PC-3 (cell line): ENCODE results near the gene RUVBL2. TPM values are rescaled to one million over a fixed set of nuclear protein-coding genes. Genes with fewer than 3 reads are reported as not detected.

Experiments used
- ATAC-seq: fragments of 200-7000 bp; cut with Tn5 transposase; 2 replicates; pipeline ENCODE4 v1.9.1; 2020; ENCODE audit warnings: mild to moderate bottlenecking, moderate library complexity
- BruUV-seq: library from RNA; stranded (reverse); fragments of 400-500 nt; replicated peaks from 2 replicates; lab custom pipeline; 2021; lab: Mats Ljungman, UMichigan
- CTCF ChIA-PET: fragments of 300-600 bp; sonication (Branson Sonifier 250); formaldehyde crosslinking; loops from one replicate; lab custom pipeline; 2022; ENCODE audit warnings: antibody characterized with exemption; lab: Charles Lee
- POLR2A ChIA-PET: fragments of 300-600 bp; sonication (Branson Sonifier 250); formaldehyde crosslinking; loops from one replicate; lab custom pipeline; 2022; ENCODE audit warnings: antibody characterized with exemption; ENCODE audit not compliant: unreplicated experiment; lab: Charles Lee
- DNase-seq: peaks from one replicate; pipeline ENCODE4 v3.0.0-alpha.2; 2015
- H2AFZ ChIP-seq: fragments of 300-600 bp; sonication (generic); 2 replicates; pipeline ENCODE4 v1.6.0; 2016; ENCODE audit warnings: antibody characterized with exemption, low read length
- H3F3A ChIP-seq: fragments of 300-600 bp; sonication (generic); one replicate; pipeline ENCODE4 v1.6.0; 2017; ENCODE audit warnings: antibody characterized with exemption, low read length, control low read depth, mild to moderate bottlenecking; ENCODE audit not compliant: unreplicated experiment
- H3K27ac ChIP-seq: fragments of 300-600 bp; sonication (generic); 2 replicates; pipeline ENCODE4 v1.5.1; 2016; ENCODE audit warnings: mild to moderate bottlenecking, low read length
- H3K27me3 ChIP-seq: fragments of 300-600 bp; sonication (generic); 2 replicates; pipeline ENCODE4 v1.6.1; 2016; ENCODE audit warnings: low read length, mixed read lengths
- H3K36me3 ChIP-seq: fragments of 300-600 bp; sonication (generic); 2 replicates; pipeline ENCODE4 v1.6.1; 2016; ENCODE audit warnings: low read depth, mixed run types, low read length, mixed read lengths
- H3K4me1 ChIP-seq: fragments of 300-600 bp; sonication (generic); 2 replicates; pipeline ENCODE4 v1.5.1; 2016; ENCODE audit warnings: low read length; ENCODE audit not compliant: insufficient read depth
- H3K4me2 ChIP-seq: fragments of 300-600 bp; sonication (generic); 2 replicates; pipeline ENCODE4 v1.6.0; 2016; ENCODE audit warnings: low read length
- H3K4me3 ChIP-seq: fragments of 300-600 bp; sonication (generic); 2 replicates; pipeline ENCODE4 v1.5.1; 2016; ENCODE audit warnings: mild to moderate bottlenecking, low read length, mixed read lengths
- H3K79me2 ChIP-seq: fragments of 300-600 bp; sonication (generic); 2 replicates; pipeline ENCODE4 v1.6.1; 2017; ENCODE audit warnings: low read length, mixed read lengths
- H3K9ac ChIP-seq: fragments of 300-600 bp; sonication (generic); 2 replicates; pipeline ENCODE4 v1.6.0; 2016; ENCODE audit warnings: mild to moderate bottlenecking, low read length
- H3K9me2 ChIP-seq: fragments of 300-600 bp; sonication (generic); replicated peaks from 2 replicates; pipeline ENCODE4 v1.6.1; 2016; ENCODE audit warnings: mixed run types, low read length, mixed read lengths
- H3K9me3 ChIP-seq: fragments of 300-600 bp; sonication (generic); 2 replicates; pipeline ENCODE4 v1.6.1; 2016; ENCODE audit warnings: low read length, mixed read lengths
- H4K20me1 ChIP-seq: fragments of 300-600 bp; sonication (generic); 2 replicates; pipeline ENCODE4 v1.6.1; 2016; ENCODE audit warnings: low read length, mixed read lengths
- CTCF ChIP-seq: fragments of 300-600 bp; sonication (generic); conservative IDR thresholded peaks from 2 replicates; pipeline ENCODE4 v1.5.1; 2017; ENCODE audit warnings: antibody characterized with exemption, low read depth, mild to moderate bottlenecking, low read length
- EZH2 ChIP-seq: fragments of 300-600 bp; sonication (generic); IDR thresholded peaks from one replicate; pipeline ENCODE4 v1.6.1; 2017; ENCODE audit warnings: antibody characterized with exemption, mild to moderate bottlenecking, low read length; ENCODE audit not compliant: unreplicated experiment
- EZH2phosphoT487 ChIP-seq: fragments of 300-600 bp; sonication (generic); IDR thresholded peaks from 2 replicates; pipeline ENCODE4 v1.6.1; 2018; ENCODE audit warnings: mild to moderate bottlenecking, antibody characterized with exemption, low read length, borderline replicate concordance
- intact Hi-C: fragments of 100-400 bp; cut with micrococcal nuclease; formaldehyde crosslinking; loops from 2 replicates; pipeline ENCODE4 v1.9.0; 2023
- total RNA-seq: library from RNA; depleted of rRNA; stranded (reverse); fragments of >200 nt; gene quantifications from 2 replicates; pipeline ENCODE4 v1.2.3, GENCODE V29; 2014

RUVBL2 gene
- total RNA-seq, 1 experiment from 2014 or later = 291 TPM

GRCh38 chr19:48991873-48992580 lies 1.7 kb upstream of the RUVBL2 start:
- H3K27ac ChIP-seq = peak overlapping the region; percentile 36; the same call in 1 of the 2 replicates
- intact Hi-C loops = loop anchor here (10.0 kb wide), 1 partner anchor 83 kb away; the partner anchor contains the start of gene KCNA7

GRCh38 chr19:48992581-48993174 lies 1.0 kb upstream of the RUVBL2 start:
- no peaks in the 10 kb centered on the region for H3F3A ChIP-seq
- no peaks in the 10 kb centered on the region for H3K9me2 ChIP-seq
- TF ChIP-seq EZH2 = no peak
- TF ChIP-seq CTCF = no peak
- TF ChIP-seq EZH2phosphoT487 = no peak
- no peaks in the 10 kb centered on the region for H3K27me3 ChIP-seq
- H3K4me2 ChIP-seq = peak overlapping the region; percentile 98
- peak overlapping the region; percentile 36; the same call in 1 of the 2 replicates for H3K27ac ChIP-seq
- 0 out of 2 replicates have a peak, but pooled peaks cover 2% of the 10 kb centered on the region for H4K20me1 ChIP-seq
- intact Hi-C loops = loop anchor here (10.0 kb wide), 1 partner anchor 82 kb away; the partner anchor contains the start of gene KCNA7
- CTCF ChIA-PET = interaction anchor here (1.0 to 1.3 kb wide), 5 partner anchors 14 to 163 kb away, joined by 3 to 7 read pairs (median 3); partner anchors contain the start of gene HRC
- no peaks in the 10 kb centered on the region for H3K36me3 ChIP-seq
- H3K9me3 ChIP-seq = no peaks in the 10 kb centered on the region
- BruUV-seq = TSS peak; percentile 88
- peak overlapping the region; percentile 73; the same call in 1 of the 2 replicates for H2AFZ ChIP-seq
- POLR2A ChIA-PET = interaction anchor here (0.5 to 0.9 kb wide), 7 partner anchors 9 to 370 kb away, joined by 3 to 7 read pairs (median 4); partner anchors contain the start of genes BAX and CGB7
- no peak for ATAC-seq
- peaks cover 6% of the 10 kb centered on the region; the same call in 1 of the 2 replicates for H3K4me1 ChIP-seq
- peak overlapping the region; percentile 89 for H3K9ac ChIP-seq
- no peak for DNase-seq
- H3K79me2 ChIP-seq = peaks cover 71% of the 10 kb centered on the region
- H3K4me3 ChIP-seq = peak overlapping the region; percentile 93

More at GRCh38 chr19:48991873-48992580, 1.7 kb upstream of the RUVBL2 start:
- BruUV-seq = no TSS peak
- Histone ChIP-seq H2AFZ (peak overlapping the region; percentile 73; the same call in 1 of the 2 replicates), H3K9me2 (no peaks in the 10 kb centered on the region), H3K4me1 (peaks cover 6% of the 10 kb centered on the region; the same call in 1 of the 2 replicates), H3K4me3 (peak overlapping the region; percentile 93), H3K9ac (peak overlapping the region; percentile 89), H3F3A (no peaks in the 10 kb centered on the region), H3K27me3 (no peaks in the 10 kb centered on the region), H3K4me2 (peak overlapping the region; percentile 98), H3K36me3 (no peaks in the 10 kb centered on the region; the same call in 1 of the 2 replicates), H4K20me1 (no peaks in the 10 kb centered on the region), H3K9me3 (no peaks in the 10 kb centered on the region), H3K79me2 (peaks cover 64% of the 10 kb centered on the region)
- no peak for TF ChIP-seq CTCF
- no peak for TF ChIP-seq EZH2phosphoT487
- no peak for TF ChIP-seq EZH2
- ATAC-seq (peak; percentile 54), DNase-seq (peak; percentile 66)
- CTCF ChIA-PET = no interaction called here
- POLR2A ChIA-PET = interaction anchor here (0.6 kb wide), 2 partner anchors 159 to 166 kb away, joined by 3 read pairs; partner anchors contain the start of gene TRPM4
